H9 (cell line): ENCODE data around the gene GPR108. TPM values are rescaled to one million over a fixed set of nuclear protein-coding genes. Genes with fewer than 3 reads are reported as not detected.

Experiments
- DNase-seq: peaks from one replicate; pipeline ENCODE4 v3.0.0-alpha.2; 2017
- H2AFZ ChIP-seq: one replicate; pipeline ENCODE4 v1.6.1; 2013; ENCODE audit warnings: mild to moderate bottlenecking, low read length, control low read depth, moderate library complexity
- H2AK5ac ChIP-seq: 2 replicates; pipeline ENCODE4 v1.6.1; 2013; ENCODE audit warnings: low read length, control low read depth, mixed read lengths; ENCODE audit not compliant: insufficient read length
- H2BK120ac ChIP-seq: one replicate; pipeline ENCODE4 v1.6.1; 2013; ENCODE audit warnings: low read depth, mild to moderate bottlenecking, low read length, control low read depth, inconsistent platforms; ENCODE audit not compliant: poor library complexity, severe bottlenecking
- H2BK12ac ChIP-seq: 2 replicates; pipeline ENCODE4 v1.6.1; 2013; ENCODE audit warnings: low read length, control low read depth, mixed read lengths, low read depth; ENCODE audit not compliant: insufficient read length
- H2BK15ac ChIP-seq: 2 replicates; pipeline ENCODE4 v1.6.1; 2013; ENCODE audit warnings: low read depth, low read length, control low read depth
- H2BK20ac ChIP-seq: one replicate; pipeline ENCODE4 v1.6.1; 2013; ENCODE audit warnings: low read depth, mild to moderate bottlenecking, low read length, control low read depth, inconsistent platforms; ENCODE audit not compliant: poor library complexity, severe bottlenecking
- H2BK5ac ChIP-seq: 2 replicates; pipeline ENCODE4 v1.6.1; 2013; ENCODE audit warnings: low read length, control low read depth, mixed read lengths; ENCODE audit not compliant: insufficient read length
- H3K14ac ChIP-seq: 2 replicates; pipeline ENCODE4 v1.6.1; 2013; ENCODE audit warnings: low read length, control low read depth; ENCODE audit not compliant: insufficient read depth
- H3K18ac ChIP-seq: 2 replicates; pipeline ENCODE4 v1.6.1; 2013; ENCODE audit warnings: low read depth, mild to moderate bottlenecking, mixed read lengths, low read length, control low read depth; ENCODE audit not compliant: insufficient read length
- H3K23ac ChIP-seq: 2 replicates; pipeline ENCODE4 v1.6.1; 2013; ENCODE audit warnings: low read length, control low read depth, mixed read lengths, low read depth; ENCODE audit not compliant: insufficient read length
- H3K23me2 ChIP-seq: 2 replicates; pipeline ENCODE4 v1.6.1; 2013; ENCODE audit warnings: low read depth, mild to moderate bottlenecking, mixed read lengths, low read length, control low read depth; ENCODE audit not compliant: insufficient read length, poor library complexity, severe bottlenecking
- H3K27ac ChIP-seq: 2 replicates; pipeline ENCODE4 v1.5.1; 2013; ENCODE audit warnings: low read length, control low read depth, mixed read lengths, low read depth; ENCODE audit not compliant: insufficient read length
- H3K27me3 ChIP-seq: 2 replicates; pipeline ENCODE4 v1.6.1; 2013; ENCODE audit warnings: low read length, control low read depth, inconsistent platforms; ENCODE audit not compliant: insufficient read depth
- H3K4ac ChIP-seq: 2 replicates; pipeline ENCODE4 v1.6.1; 2013; ENCODE audit warnings: low read depth, mild to moderate bottlenecking, control low read depth, inconsistent platforms, low read length, moderate library complexity
- H3K4me1 ChIP-seq: 2 replicates; pipeline ENCODE4 v1.6.1; 2013; ENCODE audit warnings: low read length, control low read depth, inconsistent platforms; ENCODE audit not compliant: insufficient read depth
- H3K4me2 ChIP-seq: 2 replicates; pipeline ENCODE4 v1.6.1; 2013; ENCODE audit warnings: low read length, control low read depth, mixed read lengths; ENCODE audit not compliant: insufficient read length, insufficient read depth
- H3K56ac ChIP-seq: 2 replicates; pipeline ENCODE4 v1.6.1; 2013; ENCODE audit warnings: low read depth, mild to moderate bottlenecking, mixed read lengths, low read length, control low read depth; ENCODE audit not compliant: insufficient read length
- H3K79me1 ChIP-seq: 2 replicates; pipeline ENCODE4 v1.6.1; 2013; ENCODE audit warnings: low read depth, mild to moderate bottlenecking, moderate library complexity, low read length, control low read depth, inconsistent platforms; ENCODE audit not compliant: insufficient read depth, poor library complexity, severe bottlenecking
- H3K79me2 ChIP-seq: 2 replicates; pipeline ENCODE4 v1.6.1; 2013; ENCODE audit warnings: low read length, control low read depth, inconsistent platforms; ENCODE audit not compliant: insufficient read depth
- H3K9ac ChIP-seq: 2 replicates; pipeline ENCODE4 v1.6.1; 2013; ENCODE audit warnings: low read length, control low read depth, mixed read lengths; ENCODE audit not compliant: insufficient read length; ENCODE audit errors: extremely low read depth
- H3K9me3 ChIP-seq: one replicate; pipeline ENCODE4 v1.6.1; 2013; ENCODE audit warnings: low read depth, low read length, inconsistent platforms; ENCODE audit not compliant: control insufficient read depth
- H3T11ph ChIP-seq: one replicate; pipeline ENCODE4 v1.6.1; 2013; ENCODE audit warnings: mild to moderate bottlenecking, low read length, control low read depth, inconsistent platforms
- H4K20me1 ChIP-seq: one replicate; pipeline ENCODE4 v1.6.1; 2013; ENCODE audit not compliant: control insufficient read depth, insufficient read length, insufficient read depth
- H4K5ac ChIP-seq: 2 replicates; pipeline ENCODE4 v1.6.1; 2013; ENCODE audit warnings: low read depth, mild to moderate bottlenecking, mixed read lengths, low read length, control low read depth; ENCODE audit not compliant: insufficient read length
- H4K8ac ChIP-seq: replicated peaks from 2 replicates; pipeline ENCODE4 v1.6.1; 2013; ENCODE audit warnings: low read length, control low read depth, mixed read lengths, low read depth; ENCODE audit not compliant: insufficient read length
- H4K91ac ChIP-seq: 2 replicates; pipeline ENCODE4 v1.6.1; 2013; ENCODE audit warnings: low read depth, mild to moderate bottlenecking, moderate library complexity, mixed read lengths, low read length, control low read depth; ENCODE audit not compliant: insufficient read length
- H3K27ac Mint-ChIP-seq, 3 experiments: 2 replicates in 2 of 3; 3 replicates in 1 of 3; pipeline ENCODE4 v1.8.0; 2020 to 2021; ENCODE audit warnings: mixed read lengths in 3 of 3, mild to moderate bottlenecking in 1 of 3, moderate library complexity in 1 of 3
- H3K27me3 Mint-ChIP-seq: 2 replicates; pipeline ENCODE4 v1.8.0; 2021; ENCODE audit warnings: low read depth, mild to moderate bottlenecking, moderate library complexity, mixed read lengths
- H3K36me3 Mint-ChIP-seq, 3 experiments: 2 replicates in 2 of 3; 3 replicates in 1 of 3; pipeline ENCODE4 v1.8.0; 2020 to 2021; ENCODE audit warnings: low read depth in 3 of 3, mixed read lengths in 3 of 3; ENCODE audit not compliant: insufficient read depth in 1 of 3
- H3K4me1 Mint-ChIP-seq, 2 experiments: 2 replicates each; pipeline ENCODE4 v1.8.0; 2020; ENCODE audit warnings: mixed read lengths in 2 of 2
- H3K4me3 Mint-ChIP-seq, 2 experiments: 2 replicates in 1 of 2; 3 replicates in 1 of 2; pipeline ENCODE4 v1.8.0; 2020 to 2021; ENCODE audit warnings: mild to moderate bottlenecking in 2 of 2, mixed read lengths in 2 of 2, moderate library complexity in 1 of 2
- H3K9me3 Mint-ChIP-seq, 2 experiments: 2 replicates in 1 of 2; 3 replicates in 1 of 2; pipeline ENCODE4 v1.8.0; 2020; ENCODE audit warnings: mild to moderate bottlenecking in 2 of 2, mixed read lengths in 2 of 2, moderate library complexity in 1 of 2
- WGBS: extraction: QIAGEN DNeasy Blood & Tissue Kit; methylation state at CpG from one replicate; pipeline ENCODE4 v1.1.7; 2013; ENCODE audit warnings: missing lambda C conversion rate, low lambda C conversion rate, mixed read lengths; ENCODE audit not compliant: insufficient read length; ENCODE audit errors: extremely low coverage; 5-methylcytosine and 5-hydroxymethylcytosine counted together
- total RNA-seq: library from RNA; stranded (reverse); gene quantifications from 2 replicates; pipeline ENCODE4 v1.2.1, GENCODE V29; 2021
- TF ChIP-seq, protein P1 (sequence below): fragments of 200-600 bp; sonication (generic); conservative IDR thresholded peaks from 3 replicates; pipeline ENCODE4 v1.8.0; 2021; ENCODE audit warnings: antibody characterized with exemption, mild to moderate bottlenecking

GPR108 gene
- total RNA-seq, 1 experiment from 2014 or later, result 38.2 TPM

DNA sequence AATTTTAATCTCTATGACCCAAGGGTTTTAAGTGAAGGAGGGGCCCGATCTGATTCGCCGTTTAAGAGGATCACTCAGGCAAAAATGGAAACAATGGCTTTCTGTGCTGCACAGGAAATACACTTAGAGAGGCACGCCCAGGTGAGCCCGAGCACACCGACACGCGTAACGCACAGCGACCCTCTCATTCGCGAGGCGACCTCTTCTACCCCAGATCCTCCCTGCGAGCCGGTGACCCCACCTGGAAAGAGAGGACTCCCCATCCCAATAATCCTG is 29.6 kb upstream of the GPR108 start:
- Histone ChIP-seq H2BK20ac (no peak overlapping the region), H2AK5ac (no peak overlapping the region), H3T11ph (no peak overlapping the region), H3K79me2 (no peaks in the 10 kb centered on the region; the same call in 1 of the 2 replicates), H3K4ac (no peak overlapping the region), H3K9me3 (no peaks in the 10 kb centered on the region), H2BK15ac (no peak overlapping the region), H2AFZ (no peak overlapping the region), H2BK12ac (no peak overlapping the region), H3K23ac (no peak overlapping the region), H3K27ac (no peak overlapping the region), H4K8ac (no peak overlapping the region), H4K91ac (no peak overlapping the region), H2BK5ac (no peak overlapping the region), H3K23me2 (peaks cover 16% of the 10 kb centered on the region), H3K27me3 (no peaks in the 10 kb centered on the region), H4K5ac (no peak overlapping the region), H3K9ac (peak overlapping the region; percentile 79), H3K18ac (peak overlapping the region; percentile 24), H3K4me2 (peak overlapping the region; percentile 98), H3K79me1 (no peaks in the 10 kb centered on the region), H3K56ac (no peak overlapping the region), H3K4me1 (0 out of 2 replicates have a peak, but pooled peaks cover 2% of the 10 kb centered on the region), H2BK120ac (no peak overlapping the region), H4K20me1 (peaks cover 5% of the 10 kb centered on the region), H3K14ac (no peak overlapping the region)
- H3K9me3 Mint-ChIP-seq, result peaks cover 0 to 5% of the 10 kb centered on the region in 2 experiments; a peak in 3 of 5 replicates
- peak overlapping the region in 1 of 3 experiments; percentile 97; a peak in 2 of 7 replicates for H3K27ac Mint-ChIP-seq
- H3K4me3 Mint-ChIP-seq, result peak overlapping the region; percentile 81 to 91
- H3K36me3 Mint-ChIP-seq, result peaks cover 0 to 4% (median 0%) of the 10 kb centered on the region in 3 experiments; a peak in 2 of 7 replicates
- no CpG with 5 or more reads among the region's 15 CpGs for WGBS
- no peak for DNase-seq
- TF ChIP-seq, protein P1, sequence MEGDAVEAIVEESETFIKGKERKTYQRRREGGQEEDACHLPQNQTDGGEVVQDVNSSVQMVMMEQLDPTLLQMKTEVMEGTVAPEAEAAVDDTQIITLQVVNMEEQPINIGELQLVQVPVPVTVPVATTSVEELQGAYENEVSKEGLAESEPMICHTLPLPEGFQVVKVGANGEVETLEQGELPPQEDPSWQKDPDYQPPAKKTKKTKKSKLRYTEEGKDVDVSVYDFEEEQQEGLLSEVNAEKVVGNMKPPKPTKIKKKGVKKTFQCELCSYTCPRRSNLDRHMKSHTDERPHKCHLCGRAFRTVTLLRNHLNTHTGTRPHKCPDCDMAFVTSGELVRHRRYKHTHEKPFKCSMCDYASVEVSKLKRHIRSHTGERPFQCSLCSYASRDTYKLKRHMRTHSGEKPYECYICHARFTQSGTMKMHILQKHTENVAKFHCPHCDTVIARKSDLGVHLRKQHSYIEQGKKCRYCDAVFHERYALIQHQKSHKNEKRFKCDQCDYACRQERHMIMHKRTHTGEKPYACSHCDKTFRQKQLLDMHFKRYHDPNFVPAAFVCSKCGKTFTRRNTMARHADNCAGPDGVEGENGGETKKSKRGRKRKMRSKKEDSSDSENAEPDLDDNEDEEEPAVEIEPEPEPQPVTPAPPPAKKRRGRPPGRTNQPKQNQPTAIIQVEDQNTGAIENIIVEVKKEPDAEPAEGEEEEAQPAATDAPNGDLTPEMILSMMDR, result no peak
- H3K4me1 Mint-ChIP-seq, result peaks cover 19 to 23% of the 10 kb centered on the region in 2 experiments
- H3K27me3 Mint-ChIP-seq, result no peaks in the 10 kb centered on the region
